Colonic mucosa (tissue), 4 donors: Measurements from ENCODE around the gene CKS2. TPM values are rescaled to one million over a fixed set of nuclear protein-coding genes. Genes with fewer than 3 reads are reported as not detected.

Experiments
- DNase-seq: peaks from one replicate; pipeline ENCODE4 v3.0.0-alpha.2; 2020
- H3K27ac ChIP-seq: fragments of 200-600 bp; one replicate; pipeline ENCODE4 v1.8.0; 2021
- H3K27me3 ChIP-seq: fragments of 200-600 bp; one replicate; pipeline ENCODE4 v1.8.0; 2021
- H3K36me3 ChIP-seq: fragments of 200-600 bp; one replicate; pipeline ENCODE4 v1.8.0; 2021
- H3K4me1 ChIP-seq: fragments of 200-600 bp; one replicate; pipeline ENCODE4 v1.8.0; 2021; ENCODE audit warnings: mild to moderate bottlenecking
- H3K4me3 ChIP-seq: fragments of 200-600 bp; one replicate; pipeline ENCODE4 v1.8.0; 2021
- H3K9ac ChIP-seq, 2 donors: one replicate each; pipeline ENCODE4 v1.7.0; 2013; ENCODE audit warnings: control low read depth in 2 of 2, low read depth in 2 of 2, low read length in 2 of 2
- H3K9me3 ChIP-seq: fragments of 200-600 bp; one replicate; pipeline ENCODE4 v1.8.0; 2021
- intact Hi-C: fragments of 100-400 bp; cut with DNase I; formaldehyde crosslinking; loops from one replicate; pipeline ENCODE4 v1.14.1; 2022
- total RNA-seq, 2 donors: library from RNA; stranded (reverse); fragmentation: NEBNext Ultra II Directional in 1 of 2; extraction: Animal tissue kit (Norgen Biotek cat#: 25700) in 1 of 2; gene quantifications; one replicate each; pipeline ENCODE4 v1.2.1, GENCODE V29; 2021
- TF ChIP-seq, protein P1 (sequence below): fragments of 200-600 bp; IDR thresholded peaks from one replicate; pipeline ENCODE4 v1.8.0; 2022; ENCODE audit warnings: antibody characterized with exemption, mild to moderate bottlenecking
- donor health status: healthy.
- donor health status: DM: no; HTN: no; CAD: no.
- donor health status: DM: no; HTN: no; CAD: no.

The CKS2 gene
- total RNA-seq, 2 donors from 2014 or later = 42.4 to 134 TPM

DNA sequence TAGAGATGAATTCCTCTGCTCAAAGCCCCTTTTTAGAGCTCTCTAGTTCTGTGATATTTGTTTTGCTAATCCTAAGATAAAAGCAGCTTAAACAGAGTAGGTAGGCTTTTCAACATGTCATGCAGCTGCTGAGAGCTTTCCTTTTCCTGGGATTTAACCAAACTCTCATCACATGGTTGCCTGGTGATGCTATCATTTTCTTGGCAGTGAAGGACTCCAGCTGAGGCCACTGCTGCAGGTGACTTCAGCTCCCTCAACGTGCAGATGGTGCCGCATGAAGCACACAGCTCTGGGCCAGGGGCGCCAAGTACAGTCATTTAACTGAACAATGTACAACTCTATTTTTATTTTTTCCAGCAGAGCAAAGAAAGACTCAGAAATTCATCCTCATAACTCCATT lies 49.5 kb downstream of the CKS2 start:
- Histone ChIP-seq H3K4me1 (no peaks in the 10 kb centered on the region), H3K27me3 (no peaks in the 10 kb centered on the region), H3K9me3 (no peaks in the 10 kb centered on the region), H3K36me3 (peaks cover 8% of the 10 kb centered on the region), H3K4me3 (no peak overlapping the region), H3K9ac (no peak overlapping the region), H3K27ac (no peak overlapping the region)
- intact Hi-C loops = no loop called here
- TF ChIP-seq, protein P1, sequence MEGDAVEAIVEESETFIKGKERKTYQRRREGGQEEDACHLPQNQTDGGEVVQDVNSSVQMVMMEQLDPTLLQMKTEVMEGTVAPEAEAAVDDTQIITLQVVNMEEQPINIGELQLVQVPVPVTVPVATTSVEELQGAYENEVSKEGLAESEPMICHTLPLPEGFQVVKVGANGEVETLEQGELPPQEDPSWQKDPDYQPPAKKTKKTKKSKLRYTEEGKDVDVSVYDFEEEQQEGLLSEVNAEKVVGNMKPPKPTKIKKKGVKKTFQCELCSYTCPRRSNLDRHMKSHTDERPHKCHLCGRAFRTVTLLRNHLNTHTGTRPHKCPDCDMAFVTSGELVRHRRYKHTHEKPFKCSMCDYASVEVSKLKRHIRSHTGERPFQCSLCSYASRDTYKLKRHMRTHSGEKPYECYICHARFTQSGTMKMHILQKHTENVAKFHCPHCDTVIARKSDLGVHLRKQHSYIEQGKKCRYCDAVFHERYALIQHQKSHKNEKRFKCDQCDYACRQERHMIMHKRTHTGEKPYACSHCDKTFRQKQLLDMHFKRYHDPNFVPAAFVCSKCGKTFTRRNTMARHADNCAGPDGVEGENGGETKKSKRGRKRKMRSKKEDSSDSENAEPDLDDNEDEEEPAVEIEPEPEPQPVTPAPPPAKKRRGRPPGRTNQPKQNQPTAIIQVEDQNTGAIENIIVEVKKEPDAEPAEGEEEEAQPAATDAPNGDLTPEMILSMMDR = no peak
- no peak for DNase-seq

DNA sequence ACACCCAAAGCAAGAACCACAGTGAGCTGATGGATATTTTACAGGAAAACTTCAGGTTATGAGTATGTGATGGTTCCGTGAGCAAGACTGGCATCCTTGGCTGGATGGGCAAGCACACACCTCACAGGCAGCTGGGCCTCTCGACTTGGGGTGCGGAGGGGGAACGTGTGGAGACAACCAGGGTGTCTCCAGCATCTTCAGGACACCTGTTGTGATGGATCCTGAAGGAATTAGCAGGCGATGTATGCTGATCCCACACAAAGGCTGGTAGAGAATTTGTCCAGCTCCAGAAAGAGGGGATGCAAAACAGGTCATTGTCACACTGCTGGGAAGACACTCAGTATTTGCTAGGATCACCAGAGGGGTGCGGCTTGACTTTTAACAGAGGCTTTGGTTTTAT lies 50.0 kb downstream of the CKS2 start:
- Histone ChIP-seq H3K9ac (no peak overlapping the region), H3K9me3 (no peaks in the 10 kb centered on the region), H3K36me3 (peaks cover 8% of the 10 kb centered on the region), H3K4me3 (no peak overlapping the region), H3K4me1 (no peaks in the 10 kb centered on the region), H3K27me3 (no peaks in the 10 kb centered on the region), H3K27ac (no peak overlapping the region)
- DNase-seq = no peak
- TF ChIP-seq, protein P1 = no peak
- intact Hi-C loops = no loop called here

DNA sequence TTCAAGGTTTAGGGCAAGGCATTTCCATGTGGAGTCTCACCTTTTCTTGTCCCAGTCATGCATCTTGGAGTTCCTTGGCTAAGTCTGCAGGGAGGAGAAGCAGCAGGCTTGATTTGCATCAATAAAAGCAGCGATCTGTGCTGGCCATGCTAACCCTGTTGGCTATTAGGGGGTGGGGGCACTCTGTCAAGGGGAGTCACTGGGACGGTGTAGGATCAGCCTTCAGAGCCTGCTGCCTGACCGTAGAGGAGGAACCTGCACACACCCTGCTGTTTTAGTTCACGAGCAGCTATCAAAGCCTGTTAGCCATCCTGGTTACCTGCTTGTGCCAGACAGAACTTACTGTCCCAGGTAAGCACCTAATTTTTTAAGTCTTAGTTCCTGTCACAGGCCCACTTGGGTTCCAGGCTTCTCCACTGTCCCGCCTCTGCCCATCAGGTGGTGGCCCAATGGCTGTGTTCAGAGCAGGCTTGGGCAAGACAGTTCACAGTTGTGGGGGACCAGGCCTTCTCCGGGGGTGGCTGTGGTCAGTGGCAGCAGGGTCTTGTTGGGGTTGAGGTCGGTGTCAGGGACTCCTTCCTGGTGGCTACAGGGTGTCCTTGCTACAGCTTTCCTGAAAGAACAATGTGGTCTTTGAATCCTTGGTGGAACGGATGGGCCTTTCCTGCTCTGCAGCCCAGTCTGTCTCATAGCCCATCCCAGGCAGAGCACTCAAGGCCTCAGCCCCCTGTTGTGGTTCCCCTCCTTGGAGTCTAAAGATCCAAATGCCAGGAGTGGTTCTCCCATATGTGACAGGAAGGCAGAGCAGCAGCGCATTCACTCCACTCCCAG lies 51.0 kb downstream of the CKS2 start:
- H3K27me3 ChIP-seq = no peaks in the 10 kb centered on the region
- TF ChIP-seq, protein P1 = no peak
- no peak overlapping the region for H3K9ac ChIP-seq
- H3K36me3 ChIP-seq = peaks cover 8% of the 10 kb centered on the region
- no peak overlapping the region for H3K4me3 ChIP-seq
- H3K4me1 ChIP-seq = no peaks in the 10 kb centered on the region
- intact Hi-C loops = no loop called here
- no peak for DNase-seq
- H3K27ac ChIP-seq = no peak overlapping the region
- no peaks in the 10 kb centered on the region for H3K9me3 ChIP-seq

DNA sequence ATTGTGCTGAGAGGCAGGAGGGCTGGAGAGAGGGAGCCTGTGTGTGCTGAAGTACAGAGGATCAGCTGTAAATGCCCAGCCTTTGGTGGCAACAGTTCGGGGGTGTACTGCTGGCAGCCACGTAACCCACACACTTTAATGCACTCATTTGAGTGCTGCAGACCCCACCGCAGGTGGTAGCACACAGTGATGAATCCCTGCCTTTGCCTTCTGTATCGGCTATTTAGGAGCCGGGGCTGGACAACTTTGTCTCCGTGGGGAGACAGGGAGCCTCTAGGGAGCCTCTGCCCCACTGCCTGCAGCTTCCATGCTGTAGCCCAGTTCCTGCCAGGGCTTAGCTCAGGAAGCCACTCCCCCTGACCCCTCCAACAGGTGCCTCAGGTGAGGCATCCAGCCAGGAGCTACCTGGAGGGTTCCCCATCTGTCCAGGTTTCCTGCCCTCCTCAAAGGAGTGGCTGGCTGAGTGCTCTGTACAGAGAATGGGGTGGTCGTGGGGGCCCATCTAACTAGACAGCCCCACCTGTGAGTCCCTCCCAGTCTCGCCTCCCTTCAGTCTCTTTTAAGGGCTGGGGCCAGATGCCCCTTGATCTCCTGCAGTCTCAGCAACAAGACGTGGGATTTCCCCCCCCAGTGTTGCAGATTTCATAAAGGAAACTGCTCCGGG lies 51.8 kb downstream of the CKS2 start:
- TF ChIP-seq, protein P1 = no peak
- H3K9ac ChIP-seq = no peak overlapping the region
- H3K36me3 ChIP-seq = peaks cover 8% of the 10 kb centered on the region
- no peaks in the 10 kb centered on the region for H3K9me3 ChIP-seq
- no peak for DNase-seq
- H3K4me1 ChIP-seq = no peaks in the 10 kb centered on the region
- H3K4me3 ChIP-seq = no peak overlapping the region
- H3K27me3 ChIP-seq = no peaks in the 10 kb centered on the region
- no peak overlapping the region for H3K27ac ChIP-seq
- intact Hi-C loops = no loop called here

DNA sequence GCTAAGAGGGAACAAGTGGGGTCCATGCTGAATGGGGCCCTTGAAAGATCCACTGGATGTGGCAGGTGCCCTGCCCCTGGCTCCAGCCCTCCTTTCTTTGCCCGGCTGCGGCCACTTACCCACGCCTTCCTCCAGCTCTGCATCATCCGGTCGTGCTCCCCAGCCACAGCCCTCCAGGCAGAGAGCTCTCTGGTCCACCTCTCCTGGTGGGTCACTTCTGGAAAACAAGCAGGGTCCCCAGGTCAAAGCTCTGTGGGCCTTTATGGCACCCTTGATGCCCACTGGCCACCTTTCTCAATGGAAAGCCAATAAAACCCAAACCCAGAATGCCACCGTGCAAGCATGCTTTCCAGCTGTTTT lies 52.3 kb downstream of the CKS2 start:
- H3K36me3 ChIP-seq = peaks cover 8% of the 10 kb centered on the region
- TF ChIP-seq, protein P1 = no peak
- no peak overlapping the region for H3K9ac ChIP-seq

More for the DNA sequence above, 52.3 kb downstream of the CKS2 start:
- intact Hi-C loops = no loop called here
- Histone ChIP-seq H3K27ac (no peak overlapping the region), H3K9me3 (no peaks in the 10 kb centered on the region), H3K4me1 (no peaks in the 10 kb centered on the region), H3K4me3 (no peak overlapping the region), H3K27me3 (no peaks in the 10 kb centered on the region)
- DNase-seq = no peak
